ENCODE measurements around the gene KCNG2. TPM values are rescaled to one million over a fixed set of nuclear protein-coding genes. Genes with fewer than 3 reads are reported as not detected.

The KCNG2 gene
- polyA plus RNA-seq, 1 donor from 2014 or later: not detected

DNA sequence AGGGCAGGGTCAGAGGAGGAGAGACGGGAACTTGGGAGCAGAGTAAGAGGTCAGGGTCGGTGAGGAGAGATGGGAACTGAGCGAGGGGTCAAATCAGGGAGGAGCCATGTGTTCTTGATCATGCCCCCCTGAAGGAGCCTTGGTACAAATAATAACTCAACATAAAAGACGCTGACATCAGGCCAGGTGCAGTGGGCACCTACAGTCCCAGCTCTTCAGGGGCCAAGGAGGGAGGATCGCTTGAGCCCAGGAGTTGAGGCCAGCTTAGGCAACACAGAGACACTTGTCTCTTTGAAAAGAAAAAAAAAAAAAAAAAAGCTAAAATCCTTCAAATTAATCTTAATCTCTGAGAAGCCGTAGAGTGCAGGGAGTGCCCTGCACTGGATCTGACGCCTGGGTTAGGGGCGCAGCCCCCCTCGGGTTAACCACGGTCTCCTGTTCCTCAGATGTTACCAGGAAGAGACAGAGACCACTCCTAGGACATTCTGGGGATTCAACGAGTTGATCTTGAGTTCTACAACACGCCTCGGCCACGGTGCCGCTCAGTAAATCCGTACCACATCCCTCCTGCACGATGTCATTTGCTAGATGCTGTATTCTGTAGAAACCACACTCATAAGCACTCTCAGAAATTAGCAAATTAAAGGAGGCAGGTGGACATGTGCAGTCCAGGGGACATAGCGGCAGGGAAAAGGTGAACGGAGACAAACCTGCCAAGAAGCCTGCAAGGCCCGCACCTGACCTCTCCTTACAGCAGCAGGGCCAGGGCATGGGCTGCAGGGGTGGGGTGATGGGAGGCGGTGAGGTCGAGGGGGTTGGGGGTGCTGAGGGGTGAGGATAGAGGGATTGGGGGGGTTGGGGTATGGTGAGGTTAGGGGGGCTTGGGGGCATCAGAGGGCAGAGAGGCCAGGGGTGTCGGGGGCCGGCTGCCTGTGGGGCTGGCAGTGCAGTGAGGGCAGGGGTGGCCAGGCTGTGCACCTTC is 124.5 kb downstream of the KCNG2 start:
- H3K9me3 ChIP-seq (ENCODE audit: low read length): peaks cover 23% of the 10 kb centered on the region
- no peak overlapping the region for H3K9ac ChIP-seq (ENCODE audit: low read length)
- no peak overlapping the region for H3K27ac ChIP-seq (ENCODE audit: low read length)
- no peaks in the 10 kb centered on the region for H3K27me3 ChIP-seq (ENCODE audit: insufficient read depth, low read depth, low read length)
- no peaks in the 10 kb centered on the region for H3F3A ChIP-seq (ENCODE audit: insufficient read depth, low read length, poor library complexity, severe bottlenecking)
- TF ChIP-seq EP300 (conservative IDR thresholded peaks at IDR 0.05; ENCODE audit: poor library complexity, severe bottlenecking) (no peak), EZH2 (IDR thresholded peaks at IDR 0.05; ENCODE audit: borderline replicate concordance, insufficient read depth, low read length, poor library complexity, severe bottlenecking) (no peak), RAD21 (conservative IDR thresholded peaks at IDR 0.05) (no peak), MXI1 (conservative IDR thresholded peaks at IDR 0.05; ENCODE audit: poor library complexity, severe bottlenecking) (no peak), POLR2AphosphoS5 (IDR thresholded peaks at IDR 0.05) (no peak), SMC3 (conservative IDR thresholded peaks at IDR 0.05; ENCODE audit: poor library complexity) (no peak), TAF1 (IDR thresholded peaks at IDR 0.05; ENCODE audit: low read depth) (no peak)
- TF ChIP-seq, protein P1, sequence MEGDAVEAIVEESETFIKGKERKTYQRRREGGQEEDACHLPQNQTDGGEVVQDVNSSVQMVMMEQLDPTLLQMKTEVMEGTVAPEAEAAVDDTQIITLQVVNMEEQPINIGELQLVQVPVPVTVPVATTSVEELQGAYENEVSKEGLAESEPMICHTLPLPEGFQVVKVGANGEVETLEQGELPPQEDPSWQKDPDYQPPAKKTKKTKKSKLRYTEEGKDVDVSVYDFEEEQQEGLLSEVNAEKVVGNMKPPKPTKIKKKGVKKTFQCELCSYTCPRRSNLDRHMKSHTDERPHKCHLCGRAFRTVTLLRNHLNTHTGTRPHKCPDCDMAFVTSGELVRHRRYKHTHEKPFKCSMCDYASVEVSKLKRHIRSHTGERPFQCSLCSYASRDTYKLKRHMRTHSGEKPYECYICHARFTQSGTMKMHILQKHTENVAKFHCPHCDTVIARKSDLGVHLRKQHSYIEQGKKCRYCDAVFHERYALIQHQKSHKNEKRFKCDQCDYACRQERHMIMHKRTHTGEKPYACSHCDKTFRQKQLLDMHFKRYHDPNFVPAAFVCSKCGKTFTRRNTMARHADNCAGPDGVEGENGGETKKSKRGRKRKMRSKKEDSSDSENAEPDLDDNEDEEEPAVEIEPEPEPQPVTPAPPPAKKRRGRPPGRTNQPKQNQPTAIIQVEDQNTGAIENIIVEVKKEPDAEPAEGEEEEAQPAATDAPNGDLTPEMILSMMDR (IDR thresholded peaks at IDR 0.05; ENCODE audit: poor library complexity, severe bottlenecking): no peak
- TF ChIP-seq, protein P2, sequence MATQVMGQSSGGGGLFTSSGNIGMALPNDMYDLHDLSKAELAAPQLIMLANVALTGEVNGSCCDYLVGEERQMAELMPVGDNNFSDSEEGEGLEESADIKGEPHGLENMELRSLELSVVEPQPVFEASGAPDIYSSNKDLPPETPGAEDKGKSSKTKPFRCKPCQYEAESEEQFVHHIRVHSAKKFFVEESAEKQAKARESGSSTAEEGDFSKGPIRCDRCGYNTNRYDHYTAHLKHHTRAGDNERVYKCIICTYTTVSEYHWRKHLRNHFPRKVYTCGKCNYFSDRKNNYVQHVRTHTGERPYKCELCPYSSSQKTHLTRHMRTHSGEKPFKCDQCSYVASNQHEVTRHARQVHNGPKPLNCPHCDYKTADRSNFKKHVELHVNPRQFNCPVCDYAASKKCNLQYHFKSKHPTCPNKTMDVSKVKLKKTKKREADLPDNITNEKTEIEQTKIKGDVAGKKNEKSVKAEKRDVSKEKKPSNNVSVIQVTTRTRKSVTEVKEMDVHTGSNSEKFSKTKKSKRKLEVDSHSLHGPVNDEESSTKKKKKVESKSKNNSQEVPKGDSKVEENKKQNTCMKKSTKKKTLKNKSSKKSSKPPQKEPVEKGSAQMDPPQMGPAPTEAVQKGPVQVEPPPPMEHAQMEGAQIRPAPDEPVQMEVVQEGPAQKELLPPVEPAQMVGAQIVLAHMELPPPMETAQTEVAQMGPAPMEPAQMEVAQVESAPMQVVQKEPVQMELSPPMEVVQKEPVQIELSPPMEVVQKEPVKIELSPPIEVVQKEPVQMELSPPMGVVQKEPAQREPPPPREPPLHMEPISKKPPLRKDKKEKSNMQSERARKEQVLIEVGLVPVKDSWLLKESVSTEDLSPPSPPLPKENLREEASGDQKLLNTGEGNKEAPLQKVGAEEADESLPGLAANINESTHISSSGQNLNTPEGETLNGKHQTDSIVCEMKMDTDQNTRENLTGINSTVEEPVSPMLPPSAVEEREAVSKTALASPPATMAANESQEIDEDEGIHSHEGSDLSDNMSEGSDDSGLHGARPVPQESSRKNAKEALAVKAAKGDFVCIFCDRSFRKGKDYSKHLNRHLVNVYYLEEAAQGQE (IDR thresholded peaks at IDR 0.05; ENCODE audit: borderline replicate concordance): no peak
- H3K36me3 ChIP-seq (ENCODE audit: insufficient read depth, low read length): peaks cover 6% of the 10 kb centered on the region
- no peaks in the 10 kb centered on the region for H4K20me1 ChIP-seq (ENCODE audit: insufficient read depth)
- H3K4me3 ChIP-seq (ENCODE audit: low read length): no peak overlapping the region
- no peaks in the 10 kb centered on the region for H3K9me2 ChIP-seq (ENCODE audit: insufficient read depth, low read length)
- no peaks in the 10 kb centered on the region for H3K79me2 ChIP-seq (replicated peaks; ENCODE audit: insufficient read depth, low read length)
- H3K4me2 ChIP-seq (ENCODE audit: low read length): no peak overlapping the region
- no peak overlapping the region for H2AFZ ChIP-seq (ENCODE audit: low read depth, low read length)

DNA sequence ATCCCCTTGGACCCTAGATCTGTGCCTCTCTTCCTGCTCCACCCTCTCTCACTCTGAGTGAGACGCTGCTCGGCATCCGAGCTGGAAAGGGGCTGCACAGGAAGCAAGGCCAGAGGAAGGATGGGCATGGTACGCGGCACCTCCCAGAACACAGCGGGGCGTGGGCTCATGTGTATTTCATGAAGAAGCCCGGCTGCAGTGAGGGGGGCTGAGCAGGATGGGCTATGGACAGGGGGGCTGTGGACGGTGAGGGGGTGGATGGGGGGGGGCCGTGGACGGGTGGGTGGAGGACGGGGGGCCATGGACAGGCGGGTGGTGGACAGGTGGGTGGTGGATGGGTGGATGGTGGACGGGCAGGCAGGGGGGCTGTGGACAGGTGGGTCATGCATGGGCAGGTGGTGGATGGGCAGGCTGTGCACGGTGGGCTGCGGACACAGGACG is 125.3 kb downstream of the KCNG2 start:
- Histone ChIP-seq H4K20me1 (ENCODE audit: insufficient read depth) (no peaks in the 10 kb centered on the region), H3K27me3 (ENCODE audit: insufficient read depth, low read depth, low read length) (no peaks in the 10 kb centered on the region), H3K9me3 (ENCODE audit: low read length) (peaks cover 24% of the 10 kb centered on the region), H3K4me3 (ENCODE audit: low read length) (no peak overlapping the region), H3K27ac (ENCODE audit: low read length) (no peak overlapping the region), H3K4me2 (ENCODE audit: low read length) (no peak overlapping the region), H2AFZ (ENCODE audit: low read depth, low read length) (no peak overlapping the region), H3K36me3 (ENCODE audit: insufficient read depth, low read length) (peaks cover 4% of the 10 kb centered on the region), H3K9ac (ENCODE audit: low read length) (no peak overlapping the region), H3K79me2 (replicated peaks; ENCODE audit: insufficient read depth, low read length) (no peaks in the 10 kb centered on the region), H3K9me2 (ENCODE audit: insufficient read depth, low read length) (no peaks in the 10 kb centered on the region), H3F3A (ENCODE audit: insufficient read depth, low read length, poor library complexity, severe bottlenecking) (no peaks in the 10 kb centered on the region)
- TF ChIP-seq EP300 (conservative IDR thresholded peaks at IDR 0.05; ENCODE audit: poor library complexity, severe bottlenecking) (no peak), TAF1 (IDR thresholded peaks at IDR 0.05; ENCODE audit: low read depth) (no peak), EZH2 (IDR thresholded peaks at IDR 0.05; ENCODE audit: borderline replicate concordance, insufficient read depth, low read length, poor library complexity, severe bottlenecking) (no peak), RAD21 (conservative IDR thresholded peaks at IDR 0.05) (no peak), POLR2AphosphoS5 (IDR thresholded peaks at IDR 0.05) (no peak), MXI1 (conservative IDR thresholded peaks at IDR 0.05; ENCODE audit: poor library complexity, severe bottlenecking) (no peak), SMC3 (conservative IDR thresholded peaks at IDR 0.05; ENCODE audit: poor library complexity) (no peak)
- TF ChIP-seq, protein P1 (IDR thresholded peaks at IDR 0.05; ENCODE audit: poor library complexity, severe bottlenecking): no peak
- TF ChIP-seq, protein P2 (IDR thresholded peaks at IDR 0.05; ENCODE audit: borderline replicate concordance): no peak
